GM10266 (cell line): ENCODE measurements around the gene SMIM32.

ENCODE experiments used
- DNase-seq: peaks from one replicate; pipeline ENCODE4 v3.0.0; 2012; ENCODE audit errors: extremely low spot score
- TF ChIP-seq, protein P1 (sequence below): IDR thresholded peaks from 2 replicates; pipeline ENCODE4 v1.5.1; 2012; ENCODE audit warnings: mild to moderate bottlenecking, low read depth; ENCODE audit not compliant: control insufficient read depth, insufficient read depth; ENCODE audit errors: missing control alignments

SMIM32 gene

DNA sequence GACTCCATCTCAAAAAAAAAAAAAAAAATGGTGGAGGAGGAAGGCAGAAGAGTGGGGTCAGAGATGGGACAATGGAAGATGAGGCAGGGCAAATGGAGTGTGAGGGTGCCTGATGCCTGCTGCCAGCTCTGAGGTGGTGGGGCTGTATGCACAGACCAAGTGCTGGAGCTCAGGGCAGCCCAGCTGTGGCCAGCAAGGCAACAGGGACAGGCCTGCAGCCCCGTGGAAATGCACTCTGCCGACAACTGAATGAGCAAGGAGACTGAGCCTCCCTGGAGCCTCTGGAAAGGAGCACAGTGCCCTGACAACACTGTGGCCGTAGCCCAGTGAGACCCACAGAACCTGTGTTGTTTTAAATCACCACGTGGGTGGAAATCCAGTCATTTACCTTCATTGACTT lies 22.9 kb upstream of the SMIM32 start:
- TF ChIP-seq, protein P1, sequence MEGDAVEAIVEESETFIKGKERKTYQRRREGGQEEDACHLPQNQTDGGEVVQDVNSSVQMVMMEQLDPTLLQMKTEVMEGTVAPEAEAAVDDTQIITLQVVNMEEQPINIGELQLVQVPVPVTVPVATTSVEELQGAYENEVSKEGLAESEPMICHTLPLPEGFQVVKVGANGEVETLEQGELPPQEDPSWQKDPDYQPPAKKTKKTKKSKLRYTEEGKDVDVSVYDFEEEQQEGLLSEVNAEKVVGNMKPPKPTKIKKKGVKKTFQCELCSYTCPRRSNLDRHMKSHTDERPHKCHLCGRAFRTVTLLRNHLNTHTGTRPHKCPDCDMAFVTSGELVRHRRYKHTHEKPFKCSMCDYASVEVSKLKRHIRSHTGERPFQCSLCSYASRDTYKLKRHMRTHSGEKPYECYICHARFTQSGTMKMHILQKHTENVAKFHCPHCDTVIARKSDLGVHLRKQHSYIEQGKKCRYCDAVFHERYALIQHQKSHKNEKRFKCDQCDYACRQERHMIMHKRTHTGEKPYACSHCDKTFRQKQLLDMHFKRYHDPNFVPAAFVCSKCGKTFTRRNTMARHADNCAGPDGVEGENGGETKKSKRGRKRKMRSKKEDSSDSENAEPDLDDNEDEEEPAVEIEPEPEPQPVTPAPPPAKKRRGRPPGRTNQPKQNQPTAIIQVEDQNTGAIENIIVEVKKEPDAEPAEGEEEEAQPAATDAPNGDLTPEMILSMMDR = no peak

GRCh38 chr5:136213919-136214493 lies 21.0 kb upstream of the SMIM32 start:
- DNase-seq = no peak
- TF ChIP-seq, protein P1 = no peak

More for the DNA sequence above, 22.9 kb upstream of the SMIM32 start:
- no peak for DNase-seq

- TF ChIP-seq, protein P1 = peak; percentile 86
- DNase-seq = peak; percentile 64
These were observed 19.3 kb upstream of the SMIM32 start for GRCh38 chr5:136212252-136212721.

- no peak for DNase-seq
- TF ChIP-seq, protein P1 = no peak
These were observed 18.5 kb upstream of the SMIM32 start for GRCh38 chr5:136211282-136212040.

- no peak for DNase-seq
- TF ChIP-seq, protein P1 = no peak
These were observed 17.3 kb upstream of the SMIM32 start for GRCh38 chr5:136210259-136210658.

DNA sequence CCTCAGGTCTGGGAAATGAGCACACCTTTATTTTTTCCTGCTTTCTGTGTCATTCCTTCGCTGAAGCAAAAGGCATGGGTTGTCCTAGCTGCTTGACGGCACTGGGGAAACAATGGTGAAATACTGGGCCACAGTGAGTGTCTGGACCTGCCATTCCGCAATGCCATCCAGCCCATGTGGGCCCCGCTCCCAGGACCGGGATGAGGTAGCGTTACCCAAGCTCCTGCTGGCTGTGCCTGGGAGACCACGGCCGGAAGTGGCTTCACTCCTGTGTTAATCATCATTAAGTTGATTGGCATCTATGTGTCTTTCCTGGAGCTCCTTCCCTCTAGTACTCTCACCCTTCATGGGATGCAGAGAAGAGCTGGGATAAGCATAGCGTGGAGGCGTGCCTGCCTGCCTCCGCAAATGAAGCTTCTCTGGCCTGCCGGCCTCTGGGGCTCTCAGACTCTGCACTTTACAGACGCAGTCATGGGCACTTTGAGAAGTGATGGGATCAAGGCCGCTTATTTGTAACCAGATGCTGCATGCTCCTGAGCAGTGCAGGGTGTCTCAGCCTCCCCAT lies 16.5 kb upstream of the SMIM32 start:
- TF ChIP-seq, protein P1 = no peak

GRCh38 chr5:136208916-136209315 lies 16.0 kb upstream of the SMIM32 start:
- TF ChIP-seq, protein P1 = no peak
- no peak for DNase-seq

More for the DNA sequence above, 16.5 kb upstream of the SMIM32 start:
- no peak for DNase-seq
